ENCODE data around the gene LHPP.

LHPP gene

DNA sequence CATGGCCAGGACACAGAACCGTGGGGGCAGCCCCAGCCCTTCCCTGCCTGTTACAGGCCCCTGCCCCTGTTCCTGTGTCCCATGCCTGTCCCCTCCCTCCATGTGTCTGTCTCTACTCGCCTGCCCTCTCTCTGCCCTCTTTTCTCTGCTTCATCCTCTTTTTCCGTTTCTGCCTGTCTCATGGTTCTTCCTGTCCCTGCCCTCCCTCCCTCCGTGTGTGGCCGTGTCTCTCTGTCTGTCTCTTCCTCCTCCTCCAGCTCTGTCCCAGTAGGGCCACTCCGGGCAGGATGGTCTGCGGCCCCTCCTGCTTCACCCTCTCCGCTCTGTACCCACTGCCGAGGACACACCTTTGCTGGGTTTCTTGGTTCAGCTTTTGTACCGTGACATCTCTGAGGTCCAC is 145.2 kb downstream of the LHPP start:
- no peaks in the 10 kb centered on the region for H3K9me3 ChIP-seq (ENCODE audit: control insufficient read depth, insufficient read depth, low read depth, low read length)
- no peaks in the 10 kb centered on the region for H3K36me3 ChIP-seq (ENCODE audit: control insufficient read depth in 2 of 2, insufficient read depth in 1 of 2, low read length in 2 of 2)
- no peak overlapping the region for H3K4me3 ChIP-seq (ENCODE audit: low read depth, low read length)
- TF ChIP-seq ZNF341 (tag by site-specific recombination; IDR thresholded peaks at IDR 0.05; ENCODE audit: low read depth), result peak; percentile 52
- TF ChIP-seq ZBTB7A (tag by site-specific recombination; IDR thresholded peaks at IDR 0.05; ENCODE audit: low read depth), result no peak
- TF ChIP-seq SP2 (tag by site-specific recombination; IDR thresholded peaks at IDR 0.05), result 0 out of 2 replicates have a peak, but pooled peaks have one; percentile 6
- TF ChIP-seq BCL6B (tag by site-specific recombination; IDR thresholded peaks at IDR 0.05), result no peak
- POLR2A ChIA-PET, result no interaction called here
- no peaks in the 10 kb centered on the region for H3K4me1 ChIP-seq (ENCODE audit: control insufficient read depth, insufficient read depth, low read length)
- no peak overlapping the region for H3K27ac ChIP-seq (ENCODE audit: extremely low read depth, low read depth, low read length)
- CTCF ChIA-PET, result no interaction called here

GRCh38 chr10:124607693-124608092 is 146.1 kb downstream of the LHPP start:
- Histone ChIP-seq H3K27ac (ENCODE audit: extremely low read depth, low read depth, low read length) (no peak overlapping the region), H3K4me1 (ENCODE audit: control insufficient read depth, insufficient read depth, low read length) (peaks cover 2% of the 10 kb centered on the region; the same call in 1 of the 2 replicates), H3K36me3 (ENCODE audit: control insufficient read depth in 2 of 2, insufficient read depth in 1 of 2, low read length in 2 of 2) (no peaks in the 10 kb centered on the region), H3K9me3 (ENCODE audit: control insufficient read depth, insufficient read depth, low read depth, low read length) (no peaks in the 10 kb centered on the region), H3K4me3 (ENCODE audit: low read depth, low read length) (no peak overlapping the region)
- ChIA-PET CTCF (no interaction called here), POLR2A (no interaction called here)
- TF ChIP-seq ZNF426 (tag by site-specific recombination; IDR thresholded peaks at IDR 0.05) (no peak), ZNF404 (tag by site-specific recombination; IDR thresholded peaks at IDR 0.05) (no peak), WT1 (tag by site-specific recombination; IDR thresholded peaks at IDR 0.05) (no peak), PRDM10 (tag by site-specific recombination; IDR thresholded peaks at IDR 0.05) (no peak), HOXD13 (CRISPR knock-in tag; IDR thresholded peaks at IDR 0.05; ENCODE audit: borderline replicate concordance) (no peak), ZFP41 (tag by site-specific recombination; IDR thresholded peaks at IDR 0.05; ENCODE audit: borderline replicate concordance) (no peak), HOXC10 (CRISPR knock-in tag; IDR thresholded peaks at IDR 0.05) (no peak)
- TF ChIP-seq, protein P1, sequence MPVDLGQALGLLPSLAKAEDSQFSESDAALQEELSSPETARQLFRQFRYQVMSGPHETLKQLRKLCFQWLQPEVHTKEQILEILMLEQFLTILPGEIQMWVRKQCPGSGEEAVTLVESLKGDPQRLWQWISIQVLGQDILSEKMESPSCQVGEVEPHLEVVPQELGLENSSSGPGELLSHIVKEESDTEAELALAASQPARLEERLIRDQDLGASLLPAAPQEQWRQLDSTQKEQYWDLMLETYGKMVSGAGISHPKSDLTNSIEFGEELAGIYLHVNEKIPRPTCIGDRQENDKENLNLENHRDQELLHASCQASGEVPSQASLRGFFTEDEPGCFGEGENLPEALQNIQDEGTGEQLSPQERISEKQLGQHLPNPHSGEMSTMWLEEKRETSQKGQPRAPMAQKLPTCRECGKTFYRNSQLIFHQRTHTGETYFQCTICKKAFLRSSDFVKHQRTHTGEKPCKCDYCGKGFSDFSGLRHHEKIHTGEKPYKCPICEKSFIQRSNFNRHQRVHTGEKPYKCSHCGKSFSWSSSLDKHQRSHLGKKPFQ (tag by site-specific recombination; IDR thresholded peaks at IDR 0.05), result no peak

GRCh38 chr10:124608093-124608721 is 146.6 kb downstream of the LHPP start:
- ChIA-PET POLR2A (no interaction called here), CTCF (no interaction called here)
- Histone ChIP-seq H3K36me3 (ENCODE audit: control insufficient read depth in 2 of 2, insufficient read depth in 1 of 2, low read length in 2 of 2) (no peaks in the 10 kb centered on the region), H3K27ac (ENCODE audit: extremely low read depth, low read depth, low read length) (no peak overlapping the region), H3K4me3 (ENCODE audit: low read depth, low read length) (no peak overlapping the region), H3K4me1 (ENCODE audit: control insufficient read depth, insufficient read depth, low read length) (peaks cover 2% of the 10 kb centered on the region; the same call in 1 of the 2 replicates), H3K9me3 (ENCODE audit: control insufficient read depth, insufficient read depth, low read depth, low read length) (no peaks in the 10 kb centered on the region)
- TF ChIP-seq KLF1 (tag by site-specific recombination; IDR thresholded peaks at IDR 0.05), result no peak
- TF ChIP-seq ZNF10 (tag by site-specific recombination; IDR thresholded peaks at IDR 0.05), result no peak
- TF ChIP-seq ZNF19 (tag by site-specific recombination; IDR thresholded peaks at IDR 0.05; ENCODE audit: low read depth), result no peak
- no peak for TF ChIP-seq ZNF677 (tag by site-specific recombination; IDR thresholded peaks at IDR 0.05)
- TF ChIP-seq ZNF513 (tag by site-specific recombination; IDR thresholded peaks at IDR 0.05), result no peak
- no peak for TF ChIP-seq ZNF211 (tag by site-specific recombination; IDR thresholded peaks at IDR 0.05; ENCODE audit: low read depth)
- TF ChIP-seq, protein P2, sequence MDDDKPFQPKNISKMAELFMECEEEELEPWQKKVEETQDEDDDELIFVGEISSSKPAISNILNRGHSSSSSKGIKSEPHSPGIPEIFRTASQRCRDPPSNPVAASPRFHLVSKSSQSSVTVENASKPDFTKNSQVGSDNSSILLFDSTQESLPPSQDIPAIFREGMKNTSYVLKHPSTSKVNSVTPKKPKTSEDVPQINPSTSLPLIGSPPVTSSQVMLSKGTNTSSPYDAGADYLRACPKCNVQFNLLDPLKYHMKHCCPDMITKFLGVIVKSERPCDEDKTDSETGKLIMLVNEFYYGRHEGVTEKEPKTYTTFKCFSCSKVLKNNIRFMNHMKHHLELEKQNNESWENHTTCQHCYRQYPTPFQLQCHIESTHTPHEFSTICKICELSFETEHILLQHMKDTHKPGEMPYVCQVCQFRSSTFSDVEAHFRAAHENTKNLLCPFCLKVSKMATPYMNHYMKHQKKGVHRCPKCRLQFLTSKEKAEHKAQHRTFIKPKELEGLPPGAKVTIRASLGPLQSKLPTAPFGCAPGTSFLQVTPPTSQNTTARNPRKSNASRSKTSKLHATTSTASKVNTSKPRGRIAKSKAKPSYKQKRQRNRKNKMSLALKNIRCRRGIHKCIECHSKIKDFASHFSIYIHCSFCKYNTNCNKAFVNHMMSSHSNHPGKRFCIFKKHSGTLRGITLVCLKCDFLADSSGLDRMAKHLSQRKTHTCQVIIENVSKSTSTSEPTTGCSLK (tag by site-specific recombination; IDR thresholded peaks at IDR 0.05), result no peak
- TF ChIP-seq GLI4 (tag by site-specific recombination; IDR thresholded peaks at IDR 0.05), result no peak
- TF ChIP-seq ZNF221 (tag by site-specific recombination; IDR thresholded peaks at IDR 0.05; ENCODE audit: borderline replicate concordance), result no peak
- no peak for TF ChIP-seq ZNF548 (tag by site-specific recombination; IDR thresholded peaks at IDR 0.05)
